ENCODE results near the gene ANKRD17.

GRCh38 chr4:73045879-73046278 lies 212.7 kb downstream of the ANKRD17 start:
- TF ChIP-seq CTCF (IDR thresholded peaks at IDR 0.05) (no peak), POLR2A (IDR thresholded peaks at IDR 0.05) (no peak)

All from uterus (tissue), 2 donors.